ENCODE measurements around the gene PIP5KL1. TPM values are rescaled to one million over a fixed set of nuclear protein-coding genes. Genes with fewer than 3 reads are reported as not detected.
"Not testable (repeated sequence)": the region's sequence is repeated elsewhere in the genome, so short reads cannot be mapped to it uniquely, and the experiment has no call there.

The PIP5KL1 gene
- total and polyA plus RNA-seq, 7 experiments from 2014 or later, result 0.17 to 2.9 (median 1.9) TPM; not detected in 1

DNA sequence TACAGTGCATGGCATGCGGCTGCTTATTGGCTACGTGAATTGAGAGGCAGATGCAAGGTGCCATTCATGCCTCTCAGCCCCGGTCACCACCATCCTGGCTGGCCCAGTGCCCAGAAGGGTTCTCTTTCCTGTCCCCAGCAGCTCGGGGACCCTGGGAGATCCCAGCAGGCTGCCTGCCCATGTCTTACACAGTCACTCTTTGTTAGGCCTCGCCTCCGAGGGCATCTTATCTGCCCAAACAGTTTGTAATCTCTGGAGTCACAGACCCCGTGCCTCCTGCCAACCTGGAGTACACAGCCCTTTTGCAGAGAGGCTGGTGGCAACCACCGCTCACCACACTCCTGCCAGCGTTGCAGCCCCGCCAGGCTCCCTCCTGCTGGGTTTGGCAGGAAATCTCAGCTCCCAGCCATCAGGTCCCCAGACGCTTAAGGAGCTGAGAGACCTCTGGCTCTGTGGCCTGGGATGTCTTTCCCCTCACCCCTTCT lies 46.1 kb downstream of the PIP5KL1 start:
- CTCF ChIA-PET, result interaction anchor here (1.1 to 1.4 kb wide), 2 partner anchors 22 to 26 kb away, joined by 3 read pairs; no protein-coding TSS in a partner anchor
- Histone ChIP-seq H3K36me3 (ENCODE audit: control insufficient read depth in 2 of 3, insufficient read depth in 3 of 3, low read length in 3 of 3) (peaks cover 7 to 48% (median 13%) of the 10 kb centered on the region in 3 experiments), H3K27ac (ENCODE audit: low read depth, low read length) (no peak overlapping the region), H3K27me3 (ENCODE audit: control insufficient read depth in 2 of 2, insufficient read depth in 2 of 2, low read length in 2 of 2) (no peaks in the 10 kb centered on the region), H3K9me3 (ENCODE audit: control insufficient read depth in 2 of 3, low read length in 3 of 3) (no peaks in the 10 kb centered on the region), H3K4me3 (ENCODE audit: low read length) (no peak overlapping the region), H3K4me1 (ENCODE audit: control insufficient read depth in 2 of 2, insufficient read depth in 2 of 2, low read length in 2 of 2) (no peaks in the 10 kb centered on the region)
- peaks cover 0 to 32% (median 4%) of the 10 kb centered on the region in 5 donors for H3K36me3 Mint-ChIP-seq
- H3K9me3 Mint-ChIP-seq, result no peaks in the 10 kb centered on the region
- H3K27ac Mint-ChIP-seq, result peak overlapping the region in 5 of 9 donors; percentile 40 to 81 (median 52)
- DNase-seq (peak in 1 of 9 donors; percentile 1), ATAC-seq (peak; percentile 38)
- intact Hi-C loops (cut with micrococcal nuclease), result loop anchor here in 1 of 2 donors (5.0 kb wide), 1 partner anchor 33 kb away; the partner anchor contains the start of gene ST6GALNAC4
- POLR2A ChIA-PET, result interaction anchor here (0.6 kb wide), 1 partner anchor 324 kb away, joined by 3 read pairs; no protein-coding TSS in a partner anchor
- H3K27me3 Mint-ChIP-seq, result no peaks in the 10 kb centered on the region
- H3K4me1 Mint-ChIP-seq, result peaks cover 0 to 19% (median 14%) of the 10 kb centered on the region in 7 donors
- H3K4me3 Mint-ChIP-seq, result peak overlapping the region in 1 of 10 donors; percentile 22

DNA sequence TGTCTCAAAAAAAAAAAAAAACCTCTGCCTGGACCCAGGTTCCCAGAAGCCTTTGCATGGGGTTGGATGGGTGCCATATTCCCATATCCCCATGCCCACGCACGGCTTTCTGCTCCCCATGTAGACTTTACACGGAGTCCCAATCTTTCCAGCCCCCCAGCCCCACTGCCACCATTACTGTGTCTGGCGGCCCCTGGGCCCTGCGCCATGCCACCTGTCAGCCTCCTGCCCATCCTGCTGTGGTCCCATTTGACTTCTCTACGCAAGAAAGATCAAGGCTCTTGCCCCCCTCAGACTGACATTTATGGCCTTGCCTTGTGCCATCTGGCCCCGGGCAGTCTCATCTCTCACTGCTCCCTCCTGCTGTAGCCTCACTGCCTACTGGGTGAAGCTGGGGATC lies 46.6 kb downstream of the PIP5KL1 start:
- no peak overlapping the region for H3K4me3 ChIP-seq (ENCODE audit: low read length)
- no peak overlapping the region for H3K27ac ChIP-seq (ENCODE audit: low read depth, low read length)
- peak overlapping the region in 6 of 9 donors; percentile 4 to 82 (median 58) for H3K27ac Mint-ChIP-seq
- intact Hi-C loops (cut with micrococcal nuclease), result loop anchor here in 1 of 2 donors (5.0 kb wide), 1 partner anchor 33 kb away; the partner anchor contains the start of gene ST6GALNAC4
- no peaks in the 10 kb centered on the region for H3K27me3 ChIP-seq (ENCODE audit: control insufficient read depth in 2 of 2, insufficient read depth in 2 of 2, low read length in 2 of 2)
- CTCF ChIA-PET, result interaction anchor here (1.1 kb wide), 1 partner anchor 23 kb away, joined by 3 read pairs; no protein-coding TSS in a partner anchor
- H3K36me3 ChIP-seq (ENCODE audit: control insufficient read depth in 2 of 3, insufficient read depth in 3 of 3, low read length in 3 of 3), result peaks cover 7 to 44% (median 13%) of the 10 kb centered on the region in 3 experiments
- H3K4me3 Mint-ChIP-seq, result no peak overlapping the region
- no peak for DNase-seq
- no peaks in the 10 kb centered on the region for H3K9me3 ChIP-seq (ENCODE audit: control insufficient read depth in 2 of 3, low read length in 3 of 3)
- ATAC-seq, result no peak
- peaks cover 1 to 34% (median 4%) of the 10 kb centered on the region in 5 donors for H3K36me3 Mint-ChIP-seq
- peaks cover 0 to 20% (median 14%) of the 10 kb centered on the region in 7 donors for H3K4me1 Mint-ChIP-seq
- POLR2A ChIA-PET, result no interaction called here
- no peaks in the 10 kb centered on the region for H3K4me1 ChIP-seq (ENCODE audit: control insufficient read depth in 2 of 2, insufficient read depth in 2 of 2, low read length in 2 of 2)
- no peaks in the 10 kb centered on the region for H3K9me3 Mint-ChIP-seq
- H3K27me3 Mint-ChIP-seq, result no peaks in the 10 kb centered on the region

DNA sequence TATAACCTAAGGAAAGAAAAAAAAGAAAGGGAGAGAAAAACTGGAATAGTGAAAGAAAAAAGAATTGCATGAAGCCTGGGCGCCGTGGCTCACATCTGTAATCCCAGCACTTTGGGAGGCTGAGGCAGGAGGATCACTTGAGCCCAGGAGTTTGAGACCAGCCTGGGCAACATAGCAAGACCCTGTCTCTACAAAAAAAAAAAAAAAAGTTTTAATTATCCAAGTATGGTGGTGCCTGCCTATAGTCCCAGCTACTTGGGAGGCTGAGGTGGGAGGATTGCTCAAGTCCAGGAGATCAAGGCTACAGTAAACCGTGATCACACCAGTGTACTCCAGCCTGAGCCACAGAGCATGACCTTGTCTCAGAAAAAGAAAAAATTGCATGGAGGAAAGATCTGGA lies 48.9 kb downstream of the PIP5KL1 start:
- Mint-ChIP-seq H3K4me1 (peaks cover 4 to 24% (median 14%) of the 10 kb centered on the region in 7 donors), H3K36me3 (peaks cover 0 to 30% (median 9%) of the 10 kb centered on the region in 5 donors), H3K27ac (peak overlapping the region in 1 of 9 donors; percentile 62)
- not testable (repeated sequence) for H3K4me3 ChIP-seq (ENCODE audit: low read length); DNase-seq; ATAC-seq; H3K4me3 Mint-ChIP-seq; H3K27ac ChIP-seq (ENCODE audit: low read depth, low read length); H3K9me3 ChIP-seq (ENCODE audit: control insufficient read depth in 2 of 3, low read length in 3 of 3); H3K27me3 Mint-ChIP-seq; H3K4me1 ChIP-seq (ENCODE audit: control insufficient read depth in 2 of 2, insufficient read depth in 2 of 2, low read length in 2 of 2); H3K9me3 Mint-ChIP-seq; H3K27me3 ChIP-seq (ENCODE audit: control insufficient read depth in 2 of 2, insufficient read depth in 2 of 2, low read length in 2 of 2)
- peaks cover 0 to 25% (median 11%) of the 10 kb centered on the region in 3 experiments for H3K36me3 ChIP-seq (ENCODE audit: control insufficient read depth in 2 of 3, insufficient read depth in 3 of 3, low read length in 3 of 3)
- POLR2A ChIA-PET, result interaction anchor here (0.9 to 1.7 kb wide), 4 partner anchors 8 to 22 kb away, joined by 3 to 5 read pairs (median 4); no protein-coding TSS in a partner anchor
- intact Hi-C loops (cut with micrococcal nuclease), result loop anchor here in 1 of 2 donors (5.0 kb wide), 1 partner anchor 36 kb away; the partner anchor contains the start of gene ST6GALNAC4
- CTCF ChIA-PET, result interaction anchor here (0.8 to 2.1 kb wide), 4 partner anchors 14 to 186 kb away, joined by 3 to 12 read pairs (median 4); partner anchors contain the start of gene SLC25A25

DNA sequence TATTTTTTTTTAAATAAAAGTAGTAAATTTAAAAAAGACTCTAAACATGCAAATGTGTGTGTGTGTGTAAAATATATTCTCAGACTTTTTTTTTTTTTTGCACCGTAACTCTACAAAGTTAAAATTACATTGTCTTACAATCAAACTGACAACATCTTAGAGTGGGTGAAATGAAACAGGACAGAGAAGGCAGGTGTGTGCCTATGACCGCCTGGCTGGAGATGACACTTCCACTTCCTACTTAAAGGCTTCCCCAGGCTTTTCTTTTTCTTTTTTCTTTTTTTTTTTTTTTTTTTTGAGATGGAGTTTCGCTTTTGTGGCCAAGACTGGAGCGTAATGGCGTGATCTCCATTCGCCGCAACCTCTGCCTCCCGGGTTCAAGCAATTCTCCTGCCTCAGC lies 50.4 kb downstream of the PIP5KL1 start:
- H3K27ac ChIP-seq (ENCODE audit: low read depth, low read length), result no peak overlapping the region
- peaks cover 0 to 21% (median 9%) of the 10 kb centered on the region in 5 donors for H3K36me3 Mint-ChIP-seq
- no peak overlapping the region for H3K4me3 Mint-ChIP-seq
- intact Hi-C loops (cut with micrococcal nuclease), result loop anchor here in 1 of 2 donors (5.0 kb wide), 1 partner anchor 37 kb away; the partner anchor contains the start of gene ST6GALNAC4
- H3K4me3 ChIP-seq (ENCODE audit: low read length), result no peak overlapping the region
- DNase-seq (no peak), ATAC-seq (no peak)
- H3K4me1 ChIP-seq (ENCODE audit: control insufficient read depth in 2 of 2, insufficient read depth in 2 of 2, low read length in 2 of 2), result no peaks in the 10 kb centered on the region
- H3K9me3 ChIP-seq (ENCODE audit: control insufficient read depth in 2 of 3, low read length in 3 of 3), result no peaks in the 10 kb centered on the region
- peaks cover 0 to 4% of the 10 kb centered on the region in 2 donors for H3K27me3 ChIP-seq (ENCODE audit: control insufficient read depth in 2 of 2, insufficient read depth in 2 of 2, low read length in 2 of 2)
- peaks cover 0 to 8% (median 0%) of the 10 kb centered on the region in 5 donors for H3K27me3 Mint-ChIP-seq
- H3K36me3 ChIP-seq (ENCODE audit: control insufficient read depth in 2 of 3, insufficient read depth in 3 of 3, low read length in 3 of 3), result peaks cover 0 to 9% (median 0%) of the 10 kb centered on the region in 3 experiments
- ChIA-PET POLR2A (no interaction called here), CTCF (no interaction called here)
- H3K27ac Mint-ChIP-seq, result no peak overlapping the region
- no peaks in the 10 kb centered on the region for H3K9me3 Mint-ChIP-seq
- H3K4me1 Mint-ChIP-seq, result peaks cover 4 to 20% (median 14%) of the 10 kb centered on the region in 7 donors

DNA sequence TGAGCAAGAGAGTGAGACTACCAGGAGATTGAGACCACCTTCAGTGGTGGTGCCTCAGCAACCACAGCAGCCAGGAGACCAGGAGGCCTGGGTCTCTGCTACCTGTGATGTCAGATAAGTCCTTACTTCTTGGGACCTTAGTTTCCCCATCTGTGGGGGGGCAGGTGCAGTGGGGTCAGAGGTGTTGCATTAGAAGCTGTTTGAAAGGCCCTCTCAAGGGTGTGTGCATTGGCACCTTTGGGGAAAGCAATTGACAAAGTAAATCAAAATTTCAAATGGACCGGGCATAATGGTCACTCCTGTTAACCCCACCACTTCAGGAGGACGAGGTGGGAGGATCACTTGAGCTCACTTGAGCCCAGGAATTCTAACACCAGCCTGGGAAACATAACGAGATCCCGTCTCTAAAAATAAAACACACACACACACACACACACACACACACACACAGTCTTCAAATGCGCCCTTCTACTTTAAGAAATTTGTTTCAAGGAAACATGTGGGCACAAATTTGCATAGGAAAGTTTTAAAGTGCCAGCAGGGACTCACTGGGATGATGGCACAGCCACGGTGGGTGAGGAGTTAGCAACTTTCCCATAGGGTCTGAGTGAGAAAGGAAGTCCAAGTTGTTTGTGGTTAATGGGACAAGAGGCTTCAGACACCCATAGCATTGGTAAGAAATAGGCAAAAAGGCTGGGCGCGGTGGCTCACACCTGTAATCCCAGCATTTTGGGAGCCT lies 51.8 kb downstream of the PIP5KL1 start:
- Mint-ChIP-seq H3K27ac (peak overlapping the region in 1 of 9 donors; percentile 31), H3K4me1 (peaks cover under 1 to 13% (median 9%) of the 10 kb centered on the region in 7 donors), H3K9me3 (no peaks in the 10 kb centered on the region), H3K27me3 (peaks cover 0 to 8% (median 0%) of the 10 kb centered on the region in 5 donors), H3K4me3 (no peak overlapping the region), H3K36me3 (peaks cover 0 to 12% (median 9%) of the 10 kb centered on the region in 5 donors)
- Histone ChIP-seq H3K4me3 (ENCODE audit: low read length) (no peak overlapping the region), H3K4me1 (ENCODE audit: control insufficient read depth in 2 of 2, insufficient read depth in 2 of 2, low read length in 2 of 2) (no peaks in the 10 kb centered on the region), H3K9me3 (ENCODE audit: control insufficient read depth in 2 of 3, low read length in 3 of 3) (no peaks in the 10 kb centered on the region), H3K27ac (ENCODE audit: low read depth, low read length) (no peak overlapping the region), H3K36me3 (ENCODE audit: control insufficient read depth in 2 of 3, insufficient read depth in 3 of 3, low read length in 3 of 3) (no peaks in the 10 kb centered on the region), H3K27me3 (ENCODE audit: control insufficient read depth in 2 of 2, insufficient read depth in 2 of 2, low read length in 2 of 2) (peaks cover 0 to 4% of the 10 kb centered on the region in 2 donors)
- DNase-seq (no peak), ATAC-seq (no peak)
- CTCF ChIA-PET, result no interaction called here
- POLR2A ChIA-PET, result interaction anchor here (2.8 kb wide), 1 partner anchor 42 kb away, joined by 7 read pairs; no protein-coding TSS in a partner anchor
- intact Hi-C loops (cut with micrococcal nuclease), result no loop called here

DNA sequence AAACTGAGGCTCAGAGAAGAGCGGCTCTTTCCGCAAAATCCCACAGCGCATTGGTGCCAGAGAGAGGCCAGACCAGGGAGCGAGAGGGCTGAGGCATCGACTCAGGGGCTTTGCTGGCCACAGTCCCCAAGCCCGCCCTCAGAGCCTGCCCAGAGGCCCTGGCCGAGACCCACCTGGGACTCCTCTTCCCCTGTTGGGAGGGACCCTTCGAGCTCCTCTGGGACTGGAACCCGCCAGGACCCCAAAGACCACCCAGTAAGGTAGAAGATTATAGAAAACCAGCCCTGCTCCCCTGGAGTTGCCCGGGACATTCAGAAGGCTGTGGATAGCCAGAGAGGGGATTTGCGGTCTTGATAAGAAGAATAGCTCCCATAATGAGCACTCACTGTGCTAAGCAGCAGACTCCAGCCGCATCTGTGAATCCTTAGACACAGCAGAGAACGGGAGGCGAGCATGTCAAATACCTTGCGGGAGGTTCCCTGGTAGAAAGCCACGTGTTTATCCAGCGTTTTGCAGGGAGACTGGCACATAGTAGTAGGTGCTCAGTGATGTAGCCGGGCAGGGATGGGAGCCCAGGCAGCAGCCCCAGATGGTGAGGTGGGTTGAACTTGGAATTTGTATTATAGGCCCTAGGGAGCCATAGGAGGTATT lies 52.5 kb downstream of the PIP5KL1 start:
- Mint-ChIP-seq H3K9me3 (no peaks in the 10 kb centered on the region), H3K27me3 (peaks cover 0 to 8% (median 0%) of the 10 kb centered on the region in 5 donors), H3K27ac (peak overlapping the region in 2 of 9 donors; percentile 31 to 50), H3K36me3 (peaks cover 0 to 11% (median 9%) of the 10 kb centered on the region in 5 donors), H3K4me1 (peaks cover 0 to 11% (median 9%) of the 10 kb centered on the region in 7 donors), H3K4me3 (peak overlapping the region in 4 of 10 donors; percentile 34 to 64 (median 42))
- Histone ChIP-seq H3K27me3 (ENCODE audit: control insufficient read depth in 2 of 2, insufficient read depth in 2 of 2, low read length in 2 of 2) (peaks cover 0 to 4% of the 10 kb centered on the region in 2 donors), H3K36me3 (ENCODE audit: control insufficient read depth in 2 of 3, insufficient read depth in 3 of 3, low read length in 3 of 3) (no peaks in the 10 kb centered on the region), H3K27ac (ENCODE audit: low read depth, low read length) (no peak overlapping the region), H3K4me3 (ENCODE audit: low read length) (no peak overlapping the region), H3K4me1 (ENCODE audit: control insufficient read depth in 2 of 2, insufficient read depth in 2 of 2, low read length in 2 of 2) (no peaks in the 10 kb centered on the region), H3K9me3 (ENCODE audit: control insufficient read depth in 2 of 3, low read length in 3 of 3) (no peaks in the 10 kb centered on the region)
- DNase-seq, result no peak
- ChIA-PET POLR2A (interaction anchor here (2.8 kb wide), 1 partner anchor 43 kb away, joined by 7 read pairs; no protein-coding TSS in a partner anchor), CTCF (no interaction called here)
- no peak for ATAC-seq
- intact Hi-C loops (cut with micrococcal nuclease), result no loop called here

All from naive thymus-derived CD4-positive, alpha-beta T cell (primary cell).